Ascending aorta (tissue), 2 donors: ENCODE measurements around the gene SLC22A23. TPM values are rescaled to one million over a fixed set of nuclear protein-coding genes. Genes with fewer than 3 reads are reported as not detected.
A peak's percentile ranks its signal among the peaks of the same experiment; 100 is the strongest.

Source experiments
- DNase-seq, 2 donors: peaks; one replicate each; pipeline ENCODE4 v3.0.0-alpha.2; 2019; ENCODE audit warnings: low spot score in 2 of 2
- H3K27ac ChIP-seq, 2 donors: fragments of 200-600 bp; sonication (generic); one replicate each; pipeline ENCODE4 v1.5.1; 2016 to 2017; ENCODE audit warnings: mild to moderate bottlenecking in 1 of 2
- H3K27me3 ChIP-seq: fragments of 200-600 bp; sonication (generic); one replicate; pipeline ENCODE4 v1.5.1; 2017
- H3K36me3 ChIP-seq, 2 donors: fragments of 200-600 bp; sonication (generic); one replicate each; pipeline ENCODE4 v1.5.1; 2016
- H3K4me1 ChIP-seq, 2 donors: fragments of 200-600 bp; sonication (generic); one replicate each; pipeline ENCODE4 v1.5.1; 2016 to 2017; ENCODE audit warnings: mild to moderate bottlenecking in 1 of 2
- H3K4me3 ChIP-seq, 2 donors: fragments of 200-600 bp; sonication (generic); one replicate each; pipeline ENCODE4 v1.5.1; 2016 to 2017; ENCODE audit warnings: mild to moderate bottlenecking in 1 of 2
- H3K9me3 ChIP-seq, 2 donors: fragments of 200-600 bp; sonication (generic); one replicate each; pipeline ENCODE4 v1.5.1; 2016
- intact Hi-C: fragments of 100-400 bp; cut with DNase I; formaldehyde crosslinking; loops from one replicate; pipeline ENCODE4 v1.15.1; 2023
- total RNA-seq: library from RNA; depleted of rRNA; stranded (reverse); fragments of >200 nt; gene quantifications from one replicate; pipeline ENCODE4 v1.1.0, GENCODE V29; 2016
- TF ChIP-seq, protein P1 (sequence below), 3 experiments: fragments of 200-600 bp in 2 of 3; fragments of 450-650 bp in 1 of 3; sonication (generic) in 2 of 3; IDR thresholded peaks; one replicate each; pipeline ENCODE4 v1.5.1; 2016 to 2019; ENCODE audit warnings: antibody characterized with exemption in 3 of 3, mild to moderate bottlenecking in 1 of 3, moderate library complexity in 1 of 3

The SLC22A23 gene
- total RNA-seq, 1 donor from 2014 or later, result 42.0 TPM

DNA sequence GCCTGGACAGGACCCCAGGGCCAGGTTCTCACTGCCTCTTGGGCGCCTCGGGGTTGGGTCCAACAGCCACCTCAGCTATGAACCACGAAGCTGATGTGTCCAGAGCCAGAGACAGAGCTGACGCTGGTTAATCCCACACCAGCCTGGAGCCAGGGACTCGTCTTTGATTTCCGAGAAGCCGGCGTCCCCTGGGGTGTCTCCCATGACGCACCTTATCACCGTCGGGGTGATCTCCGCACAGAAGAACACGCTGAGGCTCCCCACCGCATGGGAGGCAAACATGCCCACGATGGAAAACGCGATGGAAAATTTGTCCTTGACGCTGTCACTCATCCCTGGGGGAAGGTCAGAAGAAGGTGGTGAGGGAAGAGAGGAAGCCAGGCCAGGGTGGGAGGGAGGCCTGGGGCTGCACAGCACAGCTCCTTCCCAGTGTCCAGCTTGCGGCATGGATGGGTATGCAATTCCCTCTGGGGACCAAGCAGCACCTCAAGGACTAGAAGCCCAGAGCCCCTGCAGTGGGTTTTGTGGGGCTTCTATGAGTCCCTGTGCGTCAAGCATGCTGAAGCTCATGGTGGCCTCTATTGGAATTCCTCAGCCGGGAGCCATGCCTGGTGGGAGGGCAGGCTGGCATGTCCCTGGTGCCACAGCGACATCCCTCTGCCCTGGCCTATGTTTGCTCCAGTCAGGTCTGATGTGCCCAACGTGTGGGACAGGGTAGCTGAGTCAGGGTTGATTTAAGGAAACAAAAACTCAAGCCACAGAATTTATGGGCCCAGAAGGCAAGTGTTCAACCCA lies 173.0 kb downstream of the SLC22A23 start:
- no peak overlapping the region for H3K4me3 ChIP-seq
- intact Hi-C loops, result loop anchor here (5.0 kb wide), 2 partner anchors 128 to 173 kb away; partner anchors contain the start of gene SLC22A23
- no peaks in the 10 kb centered on the region for H3K36me3 ChIP-seq
- H3K27me3 ChIP-seq, result no peaks in the 10 kb centered on the region
- TF ChIP-seq, protein P1, sequence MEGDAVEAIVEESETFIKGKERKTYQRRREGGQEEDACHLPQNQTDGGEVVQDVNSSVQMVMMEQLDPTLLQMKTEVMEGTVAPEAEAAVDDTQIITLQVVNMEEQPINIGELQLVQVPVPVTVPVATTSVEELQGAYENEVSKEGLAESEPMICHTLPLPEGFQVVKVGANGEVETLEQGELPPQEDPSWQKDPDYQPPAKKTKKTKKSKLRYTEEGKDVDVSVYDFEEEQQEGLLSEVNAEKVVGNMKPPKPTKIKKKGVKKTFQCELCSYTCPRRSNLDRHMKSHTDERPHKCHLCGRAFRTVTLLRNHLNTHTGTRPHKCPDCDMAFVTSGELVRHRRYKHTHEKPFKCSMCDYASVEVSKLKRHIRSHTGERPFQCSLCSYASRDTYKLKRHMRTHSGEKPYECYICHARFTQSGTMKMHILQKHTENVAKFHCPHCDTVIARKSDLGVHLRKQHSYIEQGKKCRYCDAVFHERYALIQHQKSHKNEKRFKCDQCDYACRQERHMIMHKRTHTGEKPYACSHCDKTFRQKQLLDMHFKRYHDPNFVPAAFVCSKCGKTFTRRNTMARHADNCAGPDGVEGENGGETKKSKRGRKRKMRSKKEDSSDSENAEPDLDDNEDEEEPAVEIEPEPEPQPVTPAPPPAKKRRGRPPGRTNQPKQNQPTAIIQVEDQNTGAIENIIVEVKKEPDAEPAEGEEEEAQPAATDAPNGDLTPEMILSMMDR (IDR thresholded peaks at IDR 0.05), result no peak
- H3K4me1 ChIP-seq, result peaks cover 10 to 15% of the 10 kb centered on the region in 2 donors
- DNase-seq, result peak in 1 of 2 donors; percentile 59
- no peak overlapping the region for H3K27ac ChIP-seq
- no peaks in the 10 kb centered on the region for H3K9me3 ChIP-seq

DNA sequence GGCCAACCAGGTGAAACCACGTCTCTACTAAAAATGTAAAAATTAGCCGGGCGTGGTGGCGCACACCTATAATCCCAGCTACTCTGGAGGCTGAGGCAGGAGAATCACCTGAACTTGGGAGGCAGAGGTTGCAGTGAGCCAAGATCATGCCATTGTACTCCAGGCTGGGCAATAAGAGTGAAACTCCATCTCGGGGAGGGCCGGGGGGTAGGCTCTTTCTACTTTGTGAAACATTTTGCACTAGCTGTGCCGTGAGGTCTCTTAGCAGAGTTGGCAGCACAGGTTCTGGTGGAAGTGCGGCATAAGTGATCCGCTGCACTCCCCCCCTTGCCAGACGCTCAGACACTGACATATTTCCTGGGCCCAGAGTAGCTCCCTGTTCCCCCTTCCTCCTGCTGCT lies 173.6 kb downstream of the SLC22A23 start:
- peak in 1 of 2 donors; percentile 51 for DNase-seq
- TF ChIP-seq, protein P1 (IDR thresholded peaks at IDR 0.05), result no peak
- Histone ChIP-seq H3K27ac (peak overlapping the region in 1 of 2 donors; percentile 55), H3K4me1 (peaks cover 10 to 15% of the 10 kb centered on the region in 2 donors), H3K9me3 (no peaks in the 10 kb centered on the region), H3K27me3 (no peaks in the 10 kb centered on the region), H3K36me3 (no peaks in the 10 kb centered on the region), H3K4me3 (no peak overlapping the region)
- intact Hi-C loops, result loop anchor here (5.0 kb wide), 2 partner anchors 129 to 174 kb away; partner anchors contain the start of gene SLC22A23

DNA sequence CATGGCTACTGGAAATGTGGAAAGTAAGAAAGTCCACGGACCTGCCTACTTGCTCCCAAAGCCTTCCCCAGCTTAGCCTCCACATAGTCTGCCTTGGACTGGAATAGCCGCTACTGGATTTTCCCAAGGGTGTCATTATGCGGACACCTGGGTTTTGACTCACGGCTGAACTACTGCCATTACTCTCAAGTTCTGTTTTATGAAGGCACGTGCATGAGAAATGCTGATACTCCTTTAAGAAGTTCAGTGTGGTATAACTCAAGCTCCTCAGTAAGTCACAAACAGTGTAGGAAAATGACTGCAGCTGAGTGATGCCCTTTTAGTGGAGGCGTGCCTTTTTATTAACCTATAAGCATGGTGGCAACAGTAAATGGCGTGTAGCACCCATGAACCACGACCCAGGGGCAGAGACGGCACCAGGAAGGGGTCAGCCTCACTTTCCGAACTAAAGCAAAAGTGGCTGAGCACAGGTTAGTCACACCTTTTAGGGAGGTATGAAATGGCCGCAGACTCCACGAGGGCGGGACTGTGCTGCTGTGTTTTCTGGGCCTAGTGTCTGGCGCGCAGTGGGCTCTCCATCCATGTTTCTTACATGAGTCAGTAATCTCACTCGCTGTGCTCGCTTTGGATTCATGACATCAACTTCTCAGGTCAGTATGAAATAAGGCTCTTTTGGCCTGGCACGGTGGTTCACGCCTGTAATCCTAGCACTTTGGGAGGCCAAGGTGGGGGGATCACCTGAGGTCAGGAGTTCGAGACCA lies 174.2 kb downstream of the SLC22A23 start:
- Histone ChIP-seq H3K4me1 (peaks cover 10 to 15% of the 10 kb centered on the region in 2 donors), H3K9me3 (no peaks in the 10 kb centered on the region), H3K4me3 (no peak overlapping the region), H3K27me3 (no peaks in the 10 kb centered on the region), H3K27ac (peak overlapping the region; percentile 43 to 55), H3K36me3 (no peaks in the 10 kb centered on the region)
- intact Hi-C loops, result loop anchor here (5.0 kb wide), 2 partner anchors 130 to 175 kb away; partner anchors contain the start of gene SLC22A23
- TF ChIP-seq, protein P1 (IDR thresholded peaks at IDR 0.05), result no peak
- DNase-seq, result peak in 1 of 2 donors; percentile 56

DNA sequence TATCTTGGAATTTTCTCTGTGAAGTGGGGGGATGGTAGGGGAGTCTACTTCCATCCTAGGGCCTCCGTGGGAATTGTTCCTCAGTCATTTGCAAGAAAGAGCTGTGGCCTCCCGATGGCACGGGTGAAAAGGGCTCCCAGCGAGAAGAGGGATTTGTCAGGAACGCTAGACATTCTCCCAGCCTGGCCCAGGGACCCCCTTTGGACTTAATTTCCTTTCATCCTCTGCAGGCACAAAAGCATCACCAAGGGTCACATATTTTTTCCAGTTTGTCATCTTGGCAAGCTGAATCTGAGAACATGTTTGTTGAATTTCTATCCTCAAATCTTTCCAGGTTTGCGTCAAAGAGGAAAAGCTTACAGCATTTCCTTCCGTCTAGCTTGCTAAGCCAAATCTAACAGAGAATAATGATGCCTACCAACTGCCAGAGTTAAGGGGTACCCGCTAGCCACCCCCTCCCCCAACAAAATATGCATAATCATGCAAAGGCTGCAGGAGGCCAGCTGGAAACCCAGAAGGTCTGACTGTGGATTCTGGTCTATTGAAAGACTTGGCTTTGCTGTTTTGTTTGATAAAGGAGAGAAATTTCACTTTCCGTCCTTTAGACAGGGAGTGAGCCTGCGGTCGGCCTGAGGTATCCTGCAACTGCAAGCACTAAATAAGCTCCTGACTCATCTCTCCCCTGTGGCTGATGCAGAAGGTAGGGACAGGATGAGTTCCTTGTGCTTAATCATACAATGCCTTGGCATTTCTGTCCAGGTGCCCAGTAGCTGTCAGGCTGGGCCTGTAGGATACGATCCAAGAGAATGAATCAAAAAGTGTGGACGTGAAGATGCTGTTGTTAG lies 175.0 kb downstream of the SLC22A23 start:
- Histone ChIP-seq H3K36me3 (no peaks in the 10 kb centered on the region), H3K4me3 (no peak overlapping the region), H3K9me3 (no peaks in the 10 kb centered on the region), H3K27ac (peak overlapping the region; percentile 43 to 55), H3K27me3 (no peaks in the 10 kb centered on the region), H3K4me1 (peaks cover 10 to 15% of the 10 kb centered on the region in 2 donors)
- intact Hi-C loops, result loop anchor here (5.0 kb wide), 2 partner anchors 130 to 175 kb away; partner anchors contain the start of gene SLC22A23
- TF ChIP-seq, protein P1 (IDR thresholded peaks at IDR 0.05), result no peak
- peak in 1 of 2 donors; percentile 68 for DNase-seq
